Ishikawa (cell line): Measurements from ENCODE around the gene CLCC1.

Experiments used
- CEBPB ChIP-seq: IDR thresholded peaks from 2 replicates; pipeline ENCODE4 v1.6.1; 2012
- CREB1 ChIP-seq: IDR thresholded peaks from 2 replicates; pipeline ENCODE4 v1.6.1; 2012; ENCODE audit warnings: low read depth
- EGR1 ChIP-seq: IDR thresholded peaks from 2 replicates; pipeline ENCODE4 v1.6.1; 2012
- NFIC ChIP-seq: IDR thresholded peaks from 2 replicates; pipeline ENCODE4 v1.6.1; 2012
- RAD21 ChIP-seq: IDR thresholded peaks from 2 replicates; pipeline ENCODE4 v1.6.1; 2012; ENCODE audit warnings: low read depth
- TAF1 ChIP-seq: IDR thresholded peaks from 2 replicates; pipeline ENCODE4 v1.6.1; 2012; ENCODE audit warnings: low read depth, mild to moderate bottlenecking
- TCF12 ChIP-seq: IDR thresholded peaks from 2 replicates; pipeline ENCODE4 v1.6.1; 2012; ENCODE audit warnings: low read depth
- TEAD4 ChIP-seq: IDR thresholded peaks from 2 replicates; pipeline ENCODE4 v1.6.1; 2012
- YY1 ChIP-seq: IDR thresholded peaks from 2 replicates; pipeline ENCODE4 v1.6.1; 2012; ENCODE audit warnings: low read depth
- ZBTB7A ChIP-seq: IDR thresholded peaks from 2 replicates; pipeline ENCODE4 v1.6.1; 2012; ENCODE audit warnings: low read depth
- TF ChIP-seq, protein P1 (sequence below): IDR thresholded peaks from 2 replicates; pipeline ENCODE4 v1.6.1; 2012; ENCODE audit warnings: low read depth, mild to moderate bottlenecking
- TF ChIP-seq, protein P2 (sequence below): IDR thresholded peaks from 2 replicates; pipeline ENCODE4 v1.6.1; 2012
- TF ChIP-seq, protein P3 (sequence below): IDR thresholded peaks from 2 replicates; pipeline ENCODE4 v1.6.1; 2012

DNA sequence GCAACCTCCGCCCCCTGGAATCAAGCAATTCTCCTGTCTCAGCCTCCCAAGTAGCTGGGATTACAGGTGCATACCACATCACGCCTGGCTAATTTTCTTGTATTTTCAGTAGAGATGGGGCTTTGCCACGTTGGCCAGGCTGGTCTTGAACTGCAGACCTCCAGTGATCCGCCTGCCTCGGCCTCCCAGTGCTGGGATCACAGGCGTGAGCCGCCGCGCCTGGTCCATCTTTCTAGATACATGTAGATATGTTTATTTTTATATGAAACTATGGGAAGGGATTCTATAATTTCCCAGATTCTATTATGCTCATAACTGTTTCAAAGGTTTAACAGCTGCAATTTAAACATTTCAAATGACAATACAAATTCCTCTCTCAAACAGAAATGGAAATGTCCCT lies 27.1 kb downstream of the CLCC1 start:
- TF ChIP-seq EGR1 (no peak), RAD21 (no peak), ZBTB7A (no peak), TEAD4 (no peak), TAF1 (no peak), CREB1 (no peak), CEBPB (no peak), NFIC (no peak), TCF12 (no peak), YY1 (no peak)
- TF ChIP-seq, protein P1, sequence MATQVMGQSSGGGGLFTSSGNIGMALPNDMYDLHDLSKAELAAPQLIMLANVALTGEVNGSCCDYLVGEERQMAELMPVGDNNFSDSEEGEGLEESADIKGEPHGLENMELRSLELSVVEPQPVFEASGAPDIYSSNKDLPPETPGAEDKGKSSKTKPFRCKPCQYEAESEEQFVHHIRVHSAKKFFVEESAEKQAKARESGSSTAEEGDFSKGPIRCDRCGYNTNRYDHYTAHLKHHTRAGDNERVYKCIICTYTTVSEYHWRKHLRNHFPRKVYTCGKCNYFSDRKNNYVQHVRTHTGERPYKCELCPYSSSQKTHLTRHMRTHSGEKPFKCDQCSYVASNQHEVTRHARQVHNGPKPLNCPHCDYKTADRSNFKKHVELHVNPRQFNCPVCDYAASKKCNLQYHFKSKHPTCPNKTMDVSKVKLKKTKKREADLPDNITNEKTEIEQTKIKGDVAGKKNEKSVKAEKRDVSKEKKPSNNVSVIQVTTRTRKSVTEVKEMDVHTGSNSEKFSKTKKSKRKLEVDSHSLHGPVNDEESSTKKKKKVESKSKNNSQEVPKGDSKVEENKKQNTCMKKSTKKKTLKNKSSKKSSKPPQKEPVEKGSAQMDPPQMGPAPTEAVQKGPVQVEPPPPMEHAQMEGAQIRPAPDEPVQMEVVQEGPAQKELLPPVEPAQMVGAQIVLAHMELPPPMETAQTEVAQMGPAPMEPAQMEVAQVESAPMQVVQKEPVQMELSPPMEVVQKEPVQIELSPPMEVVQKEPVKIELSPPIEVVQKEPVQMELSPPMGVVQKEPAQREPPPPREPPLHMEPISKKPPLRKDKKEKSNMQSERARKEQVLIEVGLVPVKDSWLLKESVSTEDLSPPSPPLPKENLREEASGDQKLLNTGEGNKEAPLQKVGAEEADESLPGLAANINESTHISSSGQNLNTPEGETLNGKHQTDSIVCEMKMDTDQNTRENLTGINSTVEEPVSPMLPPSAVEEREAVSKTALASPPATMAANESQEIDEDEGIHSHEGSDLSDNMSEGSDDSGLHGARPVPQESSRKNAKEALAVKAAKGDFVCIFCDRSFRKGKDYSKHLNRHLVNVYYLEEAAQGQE = no peak
- TF ChIP-seq, protein P2, sequence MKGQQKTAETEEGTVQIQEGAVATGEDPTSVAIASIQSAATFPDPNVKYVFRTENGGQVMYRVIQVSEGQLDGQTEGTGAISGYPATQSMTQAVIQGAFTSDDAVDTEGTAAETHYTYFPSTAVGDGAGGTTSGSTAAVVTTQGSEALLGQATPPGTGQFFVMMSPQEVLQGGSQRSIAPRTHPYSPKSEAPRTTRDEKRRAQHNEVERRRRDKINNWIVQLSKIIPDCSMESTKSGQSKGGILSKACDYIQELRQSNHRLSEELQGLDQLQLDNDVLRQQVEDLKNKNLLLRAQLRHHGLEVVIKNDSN = no peak
- TF ChIP-seq, protein P3, sequence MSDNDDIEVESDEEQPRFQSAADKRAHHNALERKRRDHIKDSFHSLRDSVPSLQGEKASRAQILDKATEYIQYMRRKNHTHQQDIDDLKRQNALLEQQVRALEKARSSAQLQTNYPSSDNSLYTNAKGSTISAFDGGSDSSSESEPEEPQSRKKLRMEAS = no peak
